ENCODE data around the gene TMCO4. TPM values are rescaled to one million over a fixed set of nuclear protein-coding genes. Genes with fewer than 3 reads are reported as not detected.
"Not testable (repeated sequence)": the region's sequence is repeated elsewhere in the genome, so short reads cannot be mapped to it uniquely, and the experiment has no call there.

The TMCO4 gene
- total RNA-seq, 4 donors from 2014 or later = 16.1 to 36.2 (median 26.9) TPM

- intact Hi-C loops (cut with DNase I; ENCODE audit: low total_unique reads) (loop anchor here (5.0 kb wide), 1 partner anchor 158 kb away; no protein-coding TSS in a partner anchor), in situ Hi-C loops (cut with MboI; ENCODE audit: low pct_ligation_motif_present in 1 of 4, low pct_unique_long_range_greater_than_20kb in 1 of 4, low sequenced_read_pairs in 3 of 4) (no loop called here)
- Histone ChIP-seq H3K9me3 (no peaks in the 10 kb centered on the region), H3K4me1 (peaks cover 12 to 36% (median 34%) of the 10 kb centered on the region in 4 donors), H3K36me3 (no peaks in the 10 kb centered on the region), H3K4me3 (no peak overlapping the region), H3K27ac (peak overlapping the region; percentile 75 to 86 (median 82)), H3K27me3 (no peaks in the 10 kb centered on the region)
- peak; percentile 82 for DNase-seq
- 26 to 33% methylated on average over 3 to 14 of the region's 14 CpGs for WGBS, 2 donors (ENCODE audit: low coverage in 1 of 2)
- TF ChIP-seq CTCF (IDR thresholded peaks at IDR 0.05) (peak in 3 of 5 experiments; percentile 4 to 32 (median 29)), POLR2AphosphoS5 (IDR thresholded peaks at IDR 0.05) (peak in 2 of 3 donors; percentile 24 to 79), POLR2A (IDR thresholded peaks at IDR 0.05) (no peak), EP300 (IDR thresholded peaks at IDR 0.05; ENCODE audit: low read depth) (no peak)
Observed at GRCh38 chr1:19640363-19641316, 159.1 kb downstream of the TMCO4 start.

- intact Hi-C loops (cut with DNase I; ENCODE audit: low total_unique reads) = loop anchor here (5.0 kb wide), 1 partner anchor 158 kb away; no protein-coding TSS in a partner anchor
- DNase-seq = peak; percentile 58
- 45% methylated on average over 3 of the region's 3 CpGs; no CpG with 5 or more reads in 1 of the 2 donors for WGBS, 2 donors (ENCODE audit: low coverage in 1 of 2)
- Histone ChIP-seq H3K27ac (peak overlapping the region; percentile 75 to 86 (median 82)), H3K9me3 (no peaks in the 10 kb centered on the region), H3K27me3 (no peaks in the 10 kb centered on the region), H3K36me3 (no peaks in the 10 kb centered on the region), H3K4me1 (peaks cover 12 to 36% (median 32%) of the 10 kb centered on the region in 4 donors), H3K4me3 (no peak overlapping the region)
- in situ Hi-C loops (cut with MboI; ENCODE audit: low pct_ligation_motif_present in 1 of 4, low pct_unique_long_range_greater_than_20kb in 1 of 4, low sequenced_read_pairs in 3 of 4) = no loop called here
- TF ChIP-seq CTCF (IDR thresholded peaks at IDR 0.05) (no peak), POLR2AphosphoS5 (IDR thresholded peaks at IDR 0.05) (peak in 1 of 3 donors; percentile 45), POLR2A (IDR thresholded peaks at IDR 0.05) (no peak)
Observed at GRCh38 chr1:19639999-19640362, 159.7 kb downstream of the TMCO4 start.

- peaks cover 12 to 36% (median 32%) of the 10 kb centered on the region in 4 donors for H3K4me1 ChIP-seq
- WGBS, 2 donors (ENCODE audit: low coverage in 1 of 2) = 66 to 74% methylated on average over 6 to 10 of the region's 10 CpGs
- intact Hi-C loops (cut with DNase I; ENCODE audit: low total_unique reads); DNase-seq; H3K36me3 ChIP-seq; in situ Hi-C loops (cut with MboI; ENCODE audit: low pct_ligation_motif_present in 1 of 4, low pct_unique_long_range_greater_than_20kb in 1 of 4, low sequenced_read_pairs in 3 of 4); H3K9me3 ChIP-seq; H3K4me3 ChIP-seq; H3K27me3 ChIP-seq: not testable (repeated sequence)
- H3K27ac ChIP-seq = peak overlapping the region; percentile 75 to 86 (median 82)
Observed at GRCh38 chr1:19639228-19639627, 160.5 kb downstream of the TMCO4 start.

- Histone ChIP-seq H3K27me3 (no peaks in the 10 kb centered on the region), H3K4me3 (no peak overlapping the region), H3K36me3 (no peaks in the 10 kb centered on the region), H3K4me1 (peaks cover 12 to 24% (median 20%) of the 10 kb centered on the region in 4 donors), H3K9me3 (no peaks in the 10 kb centered on the region), H3K27ac (no peak overlapping the region)
- no peak for DNase-seq
- TF ChIP-seq EP300 (IDR thresholded peaks at IDR 0.05; ENCODE audit: low read depth) (no peak), POLR2A (IDR thresholded peaks at IDR 0.05) (no peak), CTCF (IDR thresholded peaks at IDR 0.05) (no peak), POLR2AphosphoS5 (IDR thresholded peaks at IDR 0.05) (no peak)
- 77 to 87% methylated on average over 9 to 10 of the region's 10 CpGs for WGBS, 2 donors (ENCODE audit: low coverage in 1 of 2)
- intact Hi-C loops (cut with DNase I; ENCODE audit: low total_unique reads) = no loop called here
- in situ Hi-C loops (cut with MboI; ENCODE audit: low pct_ligation_motif_present in 1 of 4, low pct_unique_long_range_greater_than_20kb in 1 of 4, low sequenced_read_pairs in 3 of 4) = no loop called here
Observed at GRCh38 chr1:19637606-19638005, 162.1 kb downstream of the TMCO4 start.

GRCh38 chr1:19636749-19637148, 163.0 kb downstream of the TMCO4 start:
- DNase-seq; H3K9me3 ChIP-seq; H3K27ac ChIP-seq; H3K36me3 ChIP-seq; intact Hi-C loops (cut with DNase I; ENCODE audit: low total_unique reads); in situ Hi-C loops (cut with MboI; ENCODE audit: low pct_ligation_motif_present in 1 of 4, low pct_unique_long_range_greater_than_20kb in 1 of 4, low sequenced_read_pairs in 3 of 4); H3K27me3 ChIP-seq; H3K4me3 ChIP-seq: not testable (repeated sequence)
- peaks cover 12 to 21% (median 19%) of the 10 kb centered on the region in 4 donors for H3K4me1 ChIP-seq
- WGBS, 2 donors (ENCODE audit: low coverage in 1 of 2) = 83 to 95% methylated on average over 7 to 10 of the region's 10 CpGs

Data from transverse colon (tissue), 4 donors.